Measurements from ENCODE around the gene SART1.
A peak's percentile ranks its signal among the peaks of the same experiment; 100 is the strongest.
"Not testable (repeated sequence)": the region's sequence is repeated elsewhere in the genome, so short reads cannot be mapped to it uniquely, and the experiment has no call there.

The SART1 gene

DNA sequence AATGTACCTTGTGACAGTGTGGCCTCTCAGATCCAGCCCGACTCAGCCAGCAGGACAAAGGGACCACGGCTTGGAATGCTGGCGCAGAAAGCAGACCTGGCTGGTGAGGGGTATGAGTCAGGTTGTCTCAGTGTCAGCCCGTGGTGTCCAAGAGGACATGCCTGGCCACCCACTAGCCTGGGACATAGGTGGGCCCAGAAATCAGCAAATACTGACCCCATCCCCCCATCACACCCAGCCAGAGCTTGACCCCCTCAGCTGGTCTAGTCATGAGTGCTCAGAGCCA is 45.3 kb downstream of the SART1 start:
- H3K27me3 ChIP-seq (ENCODE audit: control insufficient read depth, insufficient read depth, low read length), result peaks cover 5% of the 10 kb centered on the region
- no peak overlapping the region for H3K4me3 ChIP-seq (ENCODE audit: low read depth, low read length)
- peaks cover 2% of the 10 kb centered on the region for H3K36me3 ChIP-seq (ENCODE audit: control insufficient read depth, insufficient read depth, low read length)
- no peaks in the 10 kb centered on the region for H3K9me3 ChIP-seq (ENCODE audit: control insufficient read depth, insufficient read depth, low read length)
- peak overlapping the region; percentile 65 for H3K9ac ChIP-seq (ENCODE audit: low read depth, low read length)
- peaks cover 6% of the 10 kb centered on the region for H3K4me1 ChIP-seq (ENCODE audit: control insufficient read depth, insufficient read depth, low read length)

DNA sequence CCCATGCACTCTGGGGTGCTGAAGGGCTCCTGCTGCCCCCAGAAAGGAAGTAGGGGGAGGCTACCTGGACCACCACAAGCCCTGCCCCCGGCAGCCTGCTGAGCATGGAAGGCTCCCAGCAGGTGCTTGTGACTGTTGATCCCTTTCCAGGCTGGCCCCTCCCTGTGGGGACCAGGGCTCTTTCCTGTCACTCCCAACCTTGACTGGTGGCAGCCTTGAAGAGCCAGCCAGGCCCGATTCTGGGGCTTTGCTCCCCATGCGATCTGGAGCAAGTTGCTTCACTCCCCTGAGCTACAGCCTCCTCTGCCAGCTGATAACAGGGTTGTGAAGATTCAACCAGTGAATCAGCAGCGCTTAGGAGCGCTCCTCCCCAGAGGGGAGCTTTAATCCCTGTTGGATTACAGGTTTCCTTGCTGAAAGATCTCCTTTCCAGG is 45.7 kb downstream of the SART1 start:
- Histone ChIP-seq H3K36me3 (ENCODE audit: control insufficient read depth, insufficient read depth, low read length) (peaks cover 2% of the 10 kb centered on the region), H3K4me3 (ENCODE audit: low read depth, low read length) (no peak overlapping the region), H3K4me1 (ENCODE audit: control insufficient read depth, insufficient read depth, low read length) (peaks cover 6% of the 10 kb centered on the region), H3K27me3 (ENCODE audit: control insufficient read depth, insufficient read depth, low read length) (peaks cover 6% of the 10 kb centered on the region), H3K9me3 (ENCODE audit: control insufficient read depth, insufficient read depth, low read length) (no peaks in the 10 kb centered on the region), H3K9ac (ENCODE audit: low read depth, low read length) (peak overlapping the region; percentile 65)

DNA sequence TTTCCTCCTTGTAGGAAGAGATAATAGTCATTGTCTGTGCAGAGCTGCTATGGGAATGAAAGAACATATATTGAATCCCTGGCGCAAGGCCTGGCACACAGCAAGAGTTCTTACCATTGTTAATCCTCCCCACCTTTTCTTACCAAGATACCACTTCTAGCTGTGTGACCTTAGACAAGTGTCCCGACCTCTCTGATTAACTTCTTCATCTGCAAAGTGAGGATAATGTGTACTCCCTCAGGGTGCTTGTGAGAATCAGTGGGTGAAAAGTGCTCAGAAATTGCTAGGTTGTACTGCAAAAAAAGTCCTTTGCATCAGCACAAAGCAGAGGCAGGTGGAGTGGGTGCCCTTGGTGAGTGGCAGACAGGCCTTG is 46.5 kb downstream of the SART1 start:
- peak overlapping the region; percentile 37 for H3K9ac ChIP-seq (ENCODE audit: low read depth, low read length)
- peaks cover 10% of the 10 kb centered on the region for H3K27me3 ChIP-seq (ENCODE audit: control insufficient read depth, insufficient read depth, low read length)
- peaks cover 6% of the 10 kb centered on the region for H3K4me1 ChIP-seq (ENCODE audit: control insufficient read depth, insufficient read depth, low read length)
- H3K9me3 ChIP-seq (ENCODE audit: control insufficient read depth, insufficient read depth, low read length), result no peaks in the 10 kb centered on the region
- no peak overlapping the region for H3K4me3 ChIP-seq (ENCODE audit: low read depth, low read length)
- peaks cover 2% of the 10 kb centered on the region for H3K36me3 ChIP-seq (ENCODE audit: control insufficient read depth, insufficient read depth, low read length)

DNA sequence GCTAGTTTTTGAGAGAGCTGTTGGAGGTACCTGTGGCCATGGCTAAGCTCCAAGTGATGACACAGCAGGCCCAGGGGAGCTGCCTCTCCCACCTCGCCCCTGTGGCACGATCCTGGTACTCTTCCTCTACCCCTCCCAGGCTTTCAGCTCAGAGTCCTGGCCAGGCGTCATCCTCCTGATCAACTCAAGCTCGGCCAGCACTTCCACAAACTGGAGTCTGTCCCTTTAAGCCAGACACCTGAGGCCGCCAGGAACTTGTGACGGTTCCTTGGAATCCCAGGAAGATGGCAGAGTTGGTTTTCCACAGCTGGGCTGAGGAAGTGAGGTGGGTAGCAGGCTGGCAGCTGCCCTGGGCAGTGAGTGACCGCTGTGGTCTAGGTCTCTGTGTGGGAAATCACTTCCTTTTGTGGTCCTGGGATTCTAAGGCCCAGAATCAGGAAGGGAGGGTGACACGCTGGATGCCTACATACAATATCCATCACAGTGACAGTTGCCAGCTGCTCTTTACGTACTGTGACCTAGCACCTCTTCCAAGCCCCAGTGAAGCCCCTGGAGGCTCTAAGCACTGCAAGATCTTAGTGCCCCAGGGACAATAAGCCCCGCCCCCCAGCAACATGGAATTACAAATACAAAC is 47.1 kb downstream of the SART1 start:
- no peak overlapping the region for H3K4me3 ChIP-seq (ENCODE audit: low read depth, low read length)
- peaks cover 2% of the 10 kb centered on the region for H3K36me3 ChIP-seq (ENCODE audit: control insufficient read depth, insufficient read depth, low read length)
- peaks cover 6% of the 10 kb centered on the region for H3K4me1 ChIP-seq (ENCODE audit: control insufficient read depth, insufficient read depth, low read length)
- no peaks in the 10 kb centered on the region for H3K9me3 ChIP-seq (ENCODE audit: control insufficient read depth, insufficient read depth, low read length)
- H3K27me3 ChIP-seq (ENCODE audit: control insufficient read depth, insufficient read depth, low read length), result peaks cover 10% of the 10 kb centered on the region
- no peak overlapping the region for H3K9ac ChIP-seq (ENCODE audit: low read depth, low read length)

DNA sequence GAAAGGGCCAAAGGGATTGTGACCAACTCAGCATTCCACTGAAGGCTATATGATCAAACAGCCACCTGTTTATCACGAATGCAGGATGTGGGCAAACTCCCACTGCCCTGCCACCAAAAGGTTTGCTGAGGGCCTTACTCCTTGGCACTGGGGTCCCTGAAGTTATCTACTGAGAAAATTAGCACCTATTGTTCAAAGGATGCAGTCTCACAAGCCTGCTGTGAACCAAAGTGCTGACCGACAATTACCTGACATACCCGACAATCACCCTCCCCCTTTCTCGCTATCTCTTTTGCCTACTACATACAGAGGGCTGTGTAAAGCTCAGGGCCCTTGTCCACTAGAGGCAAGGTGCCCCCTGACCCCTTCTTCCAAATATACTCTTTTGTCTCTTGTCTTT is 48.5 kb downstream of the SART1 start:
- H3K9me3 ChIP-seq (ENCODE audit: control insufficient read depth, insufficient read depth, low read length); H3K4me3 ChIP-seq (ENCODE audit: low read depth, low read length); H3K27me3 ChIP-seq (ENCODE audit: control insufficient read depth, insufficient read depth, low read length); H3K4me1 ChIP-seq (ENCODE audit: control insufficient read depth, insufficient read depth, low read length); H3K36me3 ChIP-seq (ENCODE audit: control insufficient read depth, insufficient read depth, low read length); H3K9ac ChIP-seq (ENCODE audit: low read depth, low read length): not testable (repeated sequence)

DNA sequence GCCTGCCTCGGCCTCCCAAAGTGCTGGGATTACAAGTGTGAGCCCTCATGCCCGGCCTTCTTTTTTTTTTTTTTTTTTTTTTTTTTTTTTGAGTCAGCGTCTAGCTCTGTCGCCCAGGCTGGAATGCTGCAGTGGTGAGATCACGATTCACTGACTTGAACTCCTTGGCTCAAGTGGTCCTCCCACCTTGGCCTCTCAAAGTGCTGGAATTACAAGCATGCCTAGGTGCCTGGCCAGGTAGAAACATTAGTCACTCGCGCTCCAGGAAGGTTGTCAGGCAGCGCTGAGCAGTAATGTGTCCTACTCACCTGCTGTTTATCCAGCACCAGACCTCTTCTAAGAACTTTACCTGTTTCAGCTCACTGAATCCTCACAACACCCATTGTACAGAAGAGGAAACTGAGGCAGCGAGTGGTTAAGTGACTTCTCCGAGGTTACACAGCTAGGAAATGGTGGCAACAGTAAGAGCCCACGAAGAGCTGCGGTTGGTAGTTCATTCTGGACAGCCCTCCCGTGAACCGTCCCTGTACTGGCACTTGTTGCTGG is 49.8 kb downstream of the SART1 start:
- Histone ChIP-seq H3K4me1 (ENCODE audit: control insufficient read depth, insufficient read depth, low read length) (peaks cover 6% of the 10 kb centered on the region), H3K4me3 (ENCODE audit: low read depth, low read length) (peak overlapping the region; percentile 14), H3K27me3 (ENCODE audit: control insufficient read depth, insufficient read depth, low read length) (peaks cover 10% of the 10 kb centered on the region), H3K36me3 (ENCODE audit: control insufficient read depth, insufficient read depth, low read length) (no peaks in the 10 kb centered on the region), H3K9me3 (ENCODE audit: control insufficient read depth, insufficient read depth, low read length) (no peaks in the 10 kb centered on the region), H3K9ac (ENCODE audit: low read depth, low read length) (no peak overlapping the region)

DNA sequence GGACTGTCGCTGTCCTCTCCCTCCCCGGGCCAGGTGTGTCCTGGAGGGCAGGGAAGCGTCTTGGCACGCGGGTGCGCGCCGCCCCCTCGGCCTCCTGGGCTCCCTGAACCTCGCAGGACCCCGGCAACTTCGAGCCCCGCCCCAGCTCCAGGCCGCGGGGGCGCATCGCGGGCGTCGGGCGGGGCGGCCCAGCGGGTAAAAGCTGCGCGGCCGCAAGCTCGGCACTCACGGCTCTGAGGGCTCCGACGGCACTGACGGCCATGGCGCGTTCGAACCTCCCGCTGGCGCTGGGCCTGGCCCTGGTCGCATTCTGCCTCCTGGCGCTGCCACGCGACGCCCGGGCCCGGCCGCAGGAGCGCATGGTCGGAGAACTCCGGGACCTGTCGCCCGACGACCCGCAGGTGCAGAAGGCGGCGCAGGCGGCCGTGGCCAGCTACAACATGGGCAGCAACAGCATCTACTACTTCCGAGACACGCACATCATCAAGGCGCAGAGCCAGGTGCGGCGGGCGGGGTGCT is 50.3 kb downstream of the SART1 start, which contains the start of gene CST6:
TSS of gene CST6 (plus strand) at position 224 of the 519 bp plus-strand sequence. CDS start at position 261, 37 bp downstream.
- H3K9me3 ChIP-seq (ENCODE audit: control insufficient read depth, insufficient read depth, low read length), result no peaks in the 10 kb centered on the region
- peak within 1 kb of the TSS; percentile 22 for H3K4me3 ChIP-seq (ENCODE audit: low read depth, low read length)
- no peak within 1 kb of the TSS for H3K9ac ChIP-seq (ENCODE audit: low read depth, low read length)
- H3K4me1 ChIP-seq (ENCODE audit: control insufficient read depth, insufficient read depth, low read length), result peaks cover 3% of the 10 kb centered on the region
- peaks cover 10% of the 10 kb centered on the region for H3K27me3 ChIP-seq (ENCODE audit: control insufficient read depth, insufficient read depth, low read length)
- no peaks in the 10 kb centered on the region for H3K36me3 ChIP-seq (ENCODE audit: control insufficient read depth, insufficient read depth, low read length)

DNA sequence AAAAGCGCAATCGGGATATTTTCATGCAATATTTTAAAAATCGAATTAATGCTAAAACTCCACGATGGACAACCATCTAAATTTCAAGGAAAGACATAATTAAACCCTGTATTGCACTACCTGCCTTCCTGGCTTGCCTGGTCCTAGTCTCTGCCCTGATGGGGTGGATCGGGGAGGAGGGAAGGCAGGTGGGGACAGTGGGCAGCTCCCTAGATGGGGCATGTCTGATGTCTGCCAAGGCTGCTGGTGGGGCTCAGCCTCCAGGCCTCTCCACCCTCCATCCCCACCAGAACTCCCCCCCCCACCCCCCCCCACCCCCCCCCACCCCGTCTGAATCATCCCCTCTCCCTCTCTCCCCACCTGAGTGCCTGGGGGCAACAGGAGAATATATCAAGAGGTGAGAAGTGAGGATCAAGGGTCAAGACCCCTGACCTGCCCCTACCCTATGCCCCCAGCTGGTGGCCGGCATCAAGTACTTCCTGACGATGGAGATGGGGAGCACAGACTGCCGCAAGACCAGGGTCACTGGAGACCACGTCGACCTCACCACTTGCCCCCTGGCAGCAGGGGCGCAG is 50.9 kb downstream of the SART1 start:
- Histone ChIP-seq H3K9me3 (ENCODE audit: control insufficient read depth, insufficient read depth, low read length) (no peaks in the 10 kb centered on the region), H3K4me1 (ENCODE audit: control insufficient read depth, insufficient read depth, low read length) (no peaks in the 10 kb centered on the region), H3K27me3 (ENCODE audit: control insufficient read depth, insufficient read depth, low read length) (peaks cover 10% of the 10 kb centered on the region), H3K4me3 (ENCODE audit: low read depth, low read length) (no peak overlapping the region), H3K36me3 (ENCODE audit: control insufficient read depth, insufficient read depth, low read length) (no peaks in the 10 kb centered on the region), H3K9ac (ENCODE audit: low read depth, low read length) (no peak overlapping the region)

DNA sequence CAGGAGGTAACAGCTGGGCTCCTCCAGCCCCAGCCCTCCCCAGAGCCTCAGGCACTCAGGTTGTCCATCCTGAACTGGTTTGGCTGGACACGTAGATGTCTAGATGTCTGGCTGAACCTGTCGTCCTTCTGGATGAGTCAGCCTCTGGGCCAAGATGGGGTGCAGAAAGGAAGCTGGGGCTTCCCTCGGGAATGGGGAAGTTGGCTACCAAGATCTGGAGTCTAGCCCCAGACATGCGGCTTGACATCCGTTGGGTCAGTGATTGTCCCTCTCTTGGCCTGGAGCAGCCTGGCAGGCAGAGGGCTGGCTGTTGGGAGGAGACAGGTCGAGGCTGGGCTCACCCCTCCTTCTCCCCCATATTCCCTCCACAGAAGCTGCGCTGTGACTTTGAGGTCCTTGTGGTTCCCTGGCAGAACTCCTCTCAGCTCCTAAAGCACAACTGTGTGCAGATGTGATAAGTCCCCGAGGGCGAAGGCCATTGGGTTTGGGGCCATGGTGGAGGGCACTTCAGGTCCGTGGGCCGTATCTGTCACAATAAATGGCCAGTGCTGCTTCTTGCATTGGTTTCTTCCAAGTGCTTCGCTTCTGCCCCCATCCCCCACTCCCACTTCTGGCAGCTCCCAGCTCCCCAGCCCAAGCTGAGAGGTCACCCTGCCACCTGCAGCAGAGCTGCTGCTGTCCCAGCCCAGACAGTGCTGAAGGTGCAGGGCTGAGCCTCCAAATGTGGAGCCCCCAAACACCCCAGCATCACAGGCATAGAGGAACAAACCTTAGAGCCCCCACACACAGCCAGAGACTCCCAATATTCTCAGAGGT is 51.6 kb downstream of the SART1 start:
- Histone ChIP-seq H3K36me3 (ENCODE audit: control insufficient read depth, insufficient read depth, low read length) (no peaks in the 10 kb centered on the region), H3K9me3 (ENCODE audit: control insufficient read depth, insufficient read depth, low read length) (no peaks in the 10 kb centered on the region), H3K4me1 (ENCODE audit: control insufficient read depth, insufficient read depth, low read length) (no peaks in the 10 kb centered on the region), H3K27me3 (ENCODE audit: control insufficient read depth, insufficient read depth, low read length) (peaks cover 10% of the 10 kb centered on the region), H3K9ac (ENCODE audit: low read depth, low read length) (no peak overlapping the region), H3K4me3 (ENCODE audit: low read depth, low read length) (no peak overlapping the region)

DNA sequence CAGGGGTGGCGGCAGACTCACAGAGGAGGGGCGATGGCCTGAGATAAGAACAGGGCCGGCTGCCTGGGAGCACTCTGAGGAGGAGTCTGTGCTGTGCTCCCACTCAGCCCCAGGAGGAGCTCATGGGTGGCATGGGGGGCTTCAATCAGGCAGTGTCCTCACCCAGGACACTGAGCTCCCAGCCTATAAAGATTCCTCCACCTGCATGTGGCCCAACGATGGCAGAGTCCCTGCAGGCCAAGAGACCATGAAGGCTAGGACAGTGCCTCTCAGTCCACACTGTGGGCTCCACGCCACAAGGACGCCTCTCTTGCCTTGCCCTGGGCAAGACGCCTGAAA is 52.2 kb downstream of the SART1 start:
- Histone ChIP-seq H3K4me1 (ENCODE audit: control insufficient read depth, insufficient read depth, low read length) (no peaks in the 10 kb centered on the region), H3K27me3 (ENCODE audit: control insufficient read depth, insufficient read depth, low read length) (peaks cover 10% of the 10 kb centered on the region), H3K9me3 (ENCODE audit: control insufficient read depth, insufficient read depth, low read length) (no peaks in the 10 kb centered on the region), H3K36me3 (ENCODE audit: control insufficient read depth, insufficient read depth, low read length) (no peaks in the 10 kb centered on the region), H3K9ac (ENCODE audit: low read depth, low read length) (no peak overlapping the region), H3K4me3 (ENCODE audit: low read depth, low read length) (no peak overlapping the region)

DNA sequence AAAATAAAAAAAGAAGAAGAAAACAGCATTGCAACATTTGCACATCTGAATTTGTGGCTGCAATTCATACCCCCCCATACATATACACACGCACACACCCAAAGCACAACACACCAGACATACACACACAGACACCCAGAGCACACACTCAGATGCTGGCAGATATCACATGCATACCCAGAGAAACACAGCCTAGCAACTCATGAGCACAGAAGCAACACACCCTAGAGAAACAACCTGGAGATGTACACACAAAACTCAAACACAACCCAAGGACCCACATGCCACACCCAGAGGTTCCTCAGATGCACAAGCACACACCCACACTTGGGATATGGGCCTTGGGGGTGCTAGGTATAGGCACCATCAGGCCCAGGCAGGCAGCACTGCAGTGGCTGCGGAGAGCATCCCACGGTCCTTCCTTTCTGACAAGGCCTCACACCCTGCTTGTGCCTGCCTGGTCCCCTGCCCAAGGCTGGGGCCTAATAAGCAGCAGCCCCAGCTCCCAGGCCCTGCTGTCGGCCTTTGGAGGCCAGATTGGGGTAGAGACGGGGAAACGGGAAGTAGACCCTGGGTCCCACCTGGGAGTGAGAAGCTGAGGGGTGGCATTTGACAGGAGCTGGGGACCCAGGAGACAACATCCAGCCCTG is 53.4 kb downstream of the SART1 start:
- no peaks in the 10 kb centered on the region for H3K4me1 ChIP-seq (ENCODE audit: control insufficient read depth, insufficient read depth, low read length)
- peaks cover 10% of the 10 kb centered on the region for H3K27me3 ChIP-seq (ENCODE audit: control insufficient read depth, insufficient read depth, low read length)
- H3K9ac ChIP-seq (ENCODE audit: low read depth, low read length), result no peak overlapping the region
- no peaks in the 10 kb centered on the region for H3K36me3 ChIP-seq (ENCODE audit: control insufficient read depth, insufficient read depth, low read length)
- no peak overlapping the region for H3K4me3 ChIP-seq (ENCODE audit: low read depth, low read length)
- no peaks in the 10 kb centered on the region for H3K9me3 ChIP-seq (ENCODE audit: control insufficient read depth, insufficient read depth, low read length)

Measured in iPS-15b (cell line).